Activated T-helper 2 cell treated with anti-CD3 and anti-CD28 coated beads, Interferon-gamma antibody, Interleukin-2, Interleukin-4, amounts not matched to agents 10 μg/mL and 5 μg/mL and 100 μg/mL, durations not matched to agents 14 hours and 24 hours and 36 hours (primary cell): ENCODE results near the gene FUT8. TPM values are rescaled to one million over a fixed set of nuclear protein-coding genes. Genes with fewer than 3 reads are reported as not detected.

Experiments used
- DNase-seq: peaks from one replicate; pipeline ENCODE4 v3.0.0; 2021; ENCODE audit warnings: low spot score
- H3K27ac Mint-ChIP-seq: one replicate; pipeline ENCODE4 v1.8.0; 2021; ENCODE audit warnings: mixed read lengths
- H3K27me3 Mint-ChIP-seq: one replicate; pipeline ENCODE4 v1.8.0; 2021; ENCODE audit warnings: low read depth, mixed read lengths
- H3K36me3 Mint-ChIP-seq: one replicate; pipeline ENCODE4 v1.8.0; 2021; ENCODE audit warnings: low read depth, mixed read lengths
- H3K4me1 Mint-ChIP-seq: one replicate; pipeline ENCODE4 v1.8.0; 2021; ENCODE audit warnings: low read depth, mixed read lengths
- H3K4me3 Mint-ChIP-seq: one replicate; pipeline ENCODE4 v1.8.0; 2021; ENCODE audit warnings: low read depth, mild to moderate bottlenecking, moderate library complexity, mixed read lengths
- H3K9me3 Mint-ChIP-seq: one replicate; pipeline ENCODE4 v1.8.0; 2021; ENCODE audit warnings: mixed read lengths
- intact Hi-C: fragments of 100-400 bp; cut with micrococcal nuclease; formaldehyde crosslinking; loops from one replicate; pipeline ENCODE4 v1.15.1; 2023
- total RNA-seq: library from RNA; stranded (reverse); gene quantifications from 2 replicates; pipeline ENCODE4 v1.2.3, GENCODE V29; 2022

FUT8 gene
- total RNA-seq, 1 donor from 2014 or later: 110 TPM

GRCh38 chr14:65720743-65721142 is 308.2 kb downstream of the FUT8 start:
- H3K4me3 Mint-ChIP-seq: no peak overlapping the region
- H3K9me3 Mint-ChIP-seq: peaks cover 47% of the 10 kb centered on the region
- peaks cover 30% of the 10 kb centered on the region for H3K4me1 Mint-ChIP-seq
- no peak overlapping the region for H3K27ac Mint-ChIP-seq
- H3K36me3 Mint-ChIP-seq: peaks cover 82% of the 10 kb centered on the region
- intact Hi-C loops: no loop called here
- DNase-seq: no peak
- no peaks in the 10 kb centered on the region for H3K27me3 Mint-ChIP-seq

GRCh38 chr14:65723348-65723747 is 310.8 kb downstream of the FUT8 start:
- no peak for DNase-seq
- Mint-ChIP-seq H3K9me3 (peaks cover 50% of the 10 kb centered on the region), H3K4me3 (peak overlapping the region; percentile 48), H3K36me3 (peaks cover 91% of the 10 kb centered on the region), H3K4me1 (peaks cover 30% of the 10 kb centered on the region), H3K27me3 (no peaks in the 10 kb centered on the region), H3K27ac (peak overlapping the region; percentile 64)
- intact Hi-C loops: no loop called here

GRCh38 chr14:65728604-65729003 is 316.1 kb downstream of the FUT8 start:
- H3K4me1 Mint-ChIP-seq: peaks cover 19% of the 10 kb centered on the region
- DNase-seq: no peak
- H3K27ac Mint-ChIP-seq: no peak overlapping the region
- no peaks in the 10 kb centered on the region for H3K27me3 Mint-ChIP-seq
- peaks cover 79% of the 10 kb centered on the region for H3K36me3 Mint-ChIP-seq
- intact Hi-C loops: no loop called here
- H3K9me3 Mint-ChIP-seq: peaks cover 19% of the 10 kb centered on the region
- H3K4me3 Mint-ChIP-seq: no peak overlapping the region

GRCh38 chr14:65729566-65729965 is 317.0 kb downstream of the FUT8 start:
- no peaks in the 10 kb centered on the region for H3K27me3 Mint-ChIP-seq
- peaks cover 76% of the 10 kb centered on the region for H3K36me3 Mint-ChIP-seq
- peaks cover 15% of the 10 kb centered on the region for H3K4me1 Mint-ChIP-seq
- peaks cover 19% of the 10 kb centered on the region for H3K9me3 Mint-ChIP-seq
- intact Hi-C loops: no loop called here
- H3K27ac Mint-ChIP-seq: no peak overlapping the region
- H3K4me3 Mint-ChIP-seq: no peak overlapping the region
- DNase-seq: no peak

GRCh38 chr14:65731933-65732506 is 319.5 kb downstream of the FUT8 start:
- intact Hi-C loops: loop anchor here (1.0 to 10.0 kb wide), 3 partner anchors 27 to 317 kb away; partner anchors contain the start of gene FUT8
- H3K36me3 Mint-ChIP-seq: peaks cover 67% of the 10 kb centered on the region

GRCh38 chr14:65738339-65738738 is 325.8 kb downstream of the FUT8 start:
- intact Hi-C loops: loop anchor here (10.0 kb wide), 2 partner anchors 216 to 324 kb away; partner anchors contain the start of gene FUT8

More at GRCh38 chr14:65731933-65732506, 319.5 kb downstream of the FUT8 start:
- Mint-ChIP-seq H3K27ac (peak overlapping the region; percentile 73), H3K4me3 (no peak overlapping the region), H3K9me3 (peaks cover 9% of the 10 kb centered on the region), H3K4me1 (peaks cover 12% of the 10 kb centered on the region), H3K27me3 (no peaks in the 10 kb centered on the region)
- DNase-seq: no peak

GRCh38 chr14:65745396-65746190 is 333.1 kb downstream of the FUT8 start:
- no peak overlapping the region for H3K27ac Mint-ChIP-seq
- intact Hi-C loops: no loop called here
- no peaks in the 10 kb centered on the region for H3K4me1 Mint-ChIP-seq
- H3K4me3 Mint-ChIP-seq: no peak overlapping the region
- H3K27me3 Mint-ChIP-seq: no peaks in the 10 kb centered on the region
- H3K9me3 Mint-ChIP-seq: no peaks in the 10 kb centered on the region
- no peak for DNase-seq
- H3K36me3 Mint-ChIP-seq: peaks cover 43% of the 10 kb centered on the region

More at GRCh38 chr14:65738339-65738738, 325.8 kb downstream of the FUT8 start:
- no peaks in the 10 kb centered on the region for H3K4me1 Mint-ChIP-seq
- H3K27me3 Mint-ChIP-seq: no peaks in the 10 kb centered on the region
- no peak overlapping the region for H3K27ac Mint-ChIP-seq
- no peak for DNase-seq
- H3K36me3 Mint-ChIP-seq: peaks cover 54% of the 10 kb centered on the region
- no peaks in the 10 kb centered on the region for H3K9me3 Mint-ChIP-seq
- no peak overlapping the region for H3K4me3 Mint-ChIP-seq

GRCh38 chr14:65748796-65749195 is 336.3 kb downstream of the FUT8 start:
- no peak for DNase-seq
- Mint-ChIP-seq H3K27me3 (no peaks in the 10 kb centered on the region), H3K4me3 (no peak overlapping the region), H3K4me1 (no peaks in the 10 kb centered on the region), H3K27ac (no peak overlapping the region), H3K9me3 (no peaks in the 10 kb centered on the region), H3K36me3 (peaks cover 24% of the 10 kb centered on the region)
- intact Hi-C loops: no loop called here

GRCh38 chr14:65749287-65749686 is 336.8 kb downstream of the FUT8 start:
- Mint-ChIP-seq H3K27ac (no peak overlapping the region), H3K36me3 (peaks cover 20% of the 10 kb centered on the region), H3K4me3 (no peak overlapping the region), H3K27me3 (no peaks in the 10 kb centered on the region), H3K9me3 (no peaks in the 10 kb centered on the region), H3K4me1 (no peaks in the 10 kb centered on the region)
- no peak for DNase-seq
- intact Hi-C loops: no loop called here

GRCh38 chr14:65750906-65751305 is 338.4 kb downstream of the FUT8 start:
- intact Hi-C loops: no loop called here
- DNase-seq: no peak
- Mint-ChIP-seq H3K9me3 (no peaks in the 10 kb centered on the region), H3K27me3 (no peaks in the 10 kb centered on the region), H3K27ac (no peak overlapping the region), H3K4me3 (no peak overlapping the region), H3K4me1 (no peaks in the 10 kb centered on the region), H3K36me3 (peaks cover 14% of the 10 kb centered on the region)

- Mint-ChIP-seq H3K9me3 (no peaks in the 10 kb centered on the region), H3K27me3 (no peaks in the 10 kb centered on the region), H3K4me3 (no peak overlapping the region), H3K27ac (no peak overlapping the region), H3K4me1 (no peaks in the 10 kb centered on the region), H3K36me3 (peaks cover 8% of the 10 kb centered on the region)
- no peak for DNase-seq
- intact Hi-C loops: no loop called here
Measured at GRCh38 chr14:65751510-65751909, 339.0 kb downstream of the FUT8 start.

GRCh38 chr14:65753061-65753460 is 340.5 kb downstream of the FUT8 start:
- no peak overlapping the region for H3K27ac Mint-ChIP-seq
- no peaks in the 10 kb centered on the region for H3K27me3 Mint-ChIP-seq
- H3K36me3 Mint-ChIP-seq: no peaks in the 10 kb centered on the region
- intact Hi-C loops: no loop called here
- no peak overlapping the region for H3K4me3 Mint-ChIP-seq
- H3K9me3 Mint-ChIP-seq: no peaks in the 10 kb centered on the region
- DNase-seq: no peak
- no peaks in the 10 kb centered on the region for H3K4me1 Mint-ChIP-seq

- no peaks in the 10 kb centered on the region for H3K4me1 Mint-ChIP-seq
- H3K27me3 Mint-ChIP-seq: no peaks in the 10 kb centered on the region
- DNase-seq: no peak
- H3K4me3 Mint-ChIP-seq: no peak overlapping the region
- H3K36me3 Mint-ChIP-seq: no peaks in the 10 kb centered on the region
- intact Hi-C loops: no loop called here
- H3K9me3 Mint-ChIP-seq: no peaks in the 10 kb centered on the region
- no peak overlapping the region for H3K27ac Mint-ChIP-seq
Measured at GRCh38 chr14:65755331-65755730, 342.8 kb downstream of the FUT8 start.
